GM12878 (cell line): ENCODE data around the gene RERE. TPM values are rescaled to one million over a fixed set of nuclear protein-coding genes. Genes with fewer than 3 reads are reported as not detected.

Experiments used
- ATAC-seq: fragments of 200-7000 bp; cut with Tn5 transposase; 3 replicates; pipeline ENCODE4 v1.9.1; 2020; ENCODE audit warnings: mild to moderate bottlenecking, moderate library complexity
- BruUV-seq: library from RNA; stranded (reverse); fragments of 400-500 nt; replicated peaks from 2 replicates; lab custom pipeline; 2021; lab: Mats Ljungman, UMichigan
- CTCF ChIA-PET: fragments of 300-600 bp; sonication (Branson Sonifier 250); formaldehyde crosslinking; extraction: SDS; loops from one replicate; lab custom pipeline; 2021; ENCODE audit warnings: inconsistent platforms; lab: Yijun Ruan, JAX
- POLR2A ChIA-PET: fragments of 350-600 bp; formaldehyde crosslinking; extraction: SDS; loops from one replicate; lab custom pipeline; 2021; ENCODE audit warnings: inconsistent platforms; lab: Charles Lee
- RAD21 ChIA-PET: fragments of 300-600 bp; sonication (Branson Sonifier 250); formaldehyde crosslinking; loops from one replicate; lab custom pipeline; 2023; ENCODE audit warnings: antibody characterized with exemption; ENCODE audit not compliant: unreplicated experiment; lab: Charles Lee
- SMC1A ChIA-PET: fragments of 300-600 bp; sonication (Branson Sonifier 250); formaldehyde crosslinking; loops from one replicate; lab custom pipeline; 2023; ENCODE audit not compliant: unreplicated experiment, uncharacterized antibody; lab: Charles Lee
- DNase-seq: peaks from one replicate; pipeline ENCODE4 v3.0.0-alpha.2; 2011; ENCODE audit warnings: low read depth, low spot score
- FAIRE-seq: peaks from 3 replicates; lab custom pipeline; 2011; peaks lifted over from hg19 to GRCh38; lab: Jason Lieb, UNC
- H2AFZ ChIP-seq: 2 replicates; pipeline ENCODE4 v1.6.0; 2011; ENCODE audit warnings: low read depth, low read length, control low read depth; ENCODE audit not compliant: control insufficient read depth
- H3K27ac ChIP-seq: 2 replicates; pipeline ENCODE4 v1.5.1; 2011; ENCODE audit warnings: control low read depth; ENCODE audit not compliant: control insufficient read depth, insufficient read depth
- H3K27me3 ChIP-seq, 2 experiments: replicated peaks in 1 of 2; 2 replicates each; pipeline versions ENCODE4 v1.6.0 to v1.6.1; 2011; ENCODE audit warnings: low read length in 1 of 2; ENCODE audit not compliant: control insufficient read depth in 2 of 2, insufficient read depth in 2 of 2
- H3K36me3 ChIP-seq, 2 experiments: 2 replicates each; pipeline ENCODE4 v1.5.1; 2011; ENCODE audit warnings: low read length in 1 of 2; ENCODE audit not compliant: control insufficient read depth in 2 of 2, insufficient read depth in 2 of 2
- H3K4me1 ChIP-seq: 2 replicates; pipeline ENCODE4 v1.6.1; 2011; ENCODE audit warnings: mild to moderate bottlenecking, low read length, moderate library complexity, mixed read lengths; ENCODE audit not compliant: control insufficient read depth, insufficient read depth
- H3K4me2 ChIP-seq: 2 replicates; pipeline ENCODE4 v1.6.0; 2011; ENCODE audit warnings: control low read depth; ENCODE audit not compliant: control insufficient read depth, insufficient read depth
- H3K4me3 ChIP-seq: fragments of 200-600 bp; sonication (generic); 2 replicates; pipeline ENCODE4 v1.5.1; 2016
- H3K79me2 ChIP-seq: 2 replicates; pipeline ENCODE4 v1.6.0; 2011; ENCODE audit warnings: low read length; ENCODE audit not compliant: control insufficient read depth, insufficient read depth
- H3K9ac ChIP-seq: 2 replicates; pipeline ENCODE4 v1.8.0; 2011; ENCODE audit warnings: low read length, control low read depth, mixed read lengths; ENCODE audit not compliant: control insufficient read depth, insufficient read depth
- H3K9me3 ChIP-seq: replicated peaks from 3 replicates; pipeline ENCODE4 v1.5.1; 2011; ENCODE audit warnings: mild to moderate bottlenecking, low read length; ENCODE audit not compliant: control insufficient read depth, insufficient read depth
- H4K20me1 ChIP-seq: 2 replicates; pipeline ENCODE4 v1.6.0; 2011; ENCODE audit not compliant: control insufficient read depth, insufficient read depth
- ATF7 ChIP-seq: fragments of 450-650 bp; IDR thresholded peaks from 2 replicates; pipeline ENCODE4 v1.6.1; 2016; ENCODE audit warnings: low read depth, mild to moderate bottlenecking
- CREM ChIP-seq: IDR thresholded peaks from 2 replicates; pipeline ENCODE4 v1.6.1; 2014; ENCODE audit warnings: antibody characterized with exemption, low read depth
- EED ChIP-seq: sonication (generic); IDR thresholded peaks from 2 replicates; pipeline ENCODE4 v1.6.1; 2016; ENCODE audit warnings: antibody characterized with exemption, low read depth
- EZH2 ChIP-seq: IDR thresholded peaks from 2 replicates; pipeline ENCODE4 v1.6.1; 2012; ENCODE audit warnings: low read depth, mild to moderate bottlenecking, control low read depth, inconsistent platforms, low read length, borderline replicate concordance; ENCODE audit not compliant: control insufficient read depth
- FOXM1 ChIP-seq: IDR thresholded peaks from 2 replicates; pipeline ENCODE4 v1.6.1; 2012; ENCODE audit warnings: low read depth, mild to moderate bottlenecking, inconsistent platforms, low read length, moderate library complexity
- GABPA ChIP-seq: IDR thresholded peaks from 2 replicates; pipeline ENCODE4 v1.6.1; 2014; ENCODE audit warnings: antibody characterized with exemption, low read depth, mild to moderate bottlenecking, inconsistent platforms
- MAX ChIP-seq: IDR thresholded peaks from 2 replicates; pipeline ENCODE4 v1.6.1; 2012; ENCODE audit warnings: low read depth, low read length, improper control_type of control experiment
- MTA2 ChIP-seq: fragments of 450-650 bp; IDR thresholded peaks from 2 replicates; pipeline ENCODE4 v1.6.1; 2016; ENCODE audit warnings: low read depth, mild to moderate bottlenecking, moderate library complexity
- NFYA ChIP-seq: IDR thresholded peaks from 2 replicates; pipeline ENCODE4 v1.6.1; 2011; ENCODE audit warnings: low read depth, mild to moderate bottlenecking, low read length, improper control_type of control experiment, borderline replicate concordance
- NKRF ChIP-seq: fragments of 450-650 bp; conservative IDR thresholded peaks from 2 replicates; pipeline ENCODE4 v1.6.1; 2017; ENCODE audit warnings: mild to moderate bottlenecking, moderate library complexity
- PAX5 ChIP-seq: IDR thresholded peaks from 2 replicates; pipeline ENCODE4 v1.6.1; 2011; ENCODE audit warnings: low read depth, low read length, borderline replicate concordance
- SUPT20H ChIP-seq: IDR thresholded peaks from 2 replicates; pipeline ENCODE4 v1.6.1; 2011; ENCODE audit warnings: low read depth, mild to moderate bottlenecking, low read length, moderate library complexity, borderline replicate concordance; ENCODE audit not compliant: control insufficient read depth
- YBX1 ChIP-seq: fragments of 450-650 bp; IDR thresholded peaks from 2 replicates; pipeline ENCODE4 v1.6.1; 2016; ENCODE audit warnings: antibody characterized with exemption
- ZBTB40 ChIP-seq: fragments of 450-650 bp; IDR thresholded peaks from 2 replicates; pipeline ENCODE4 v1.6.1; 2016; ENCODE audit warnings: mild to moderate bottlenecking, moderate library complexity, borderline replicate concordance
- ZNF622 ChIP-seq: fragments of 450-650 bp; IDR thresholded peaks from 2 replicates; pipeline ENCODE4 v1.6.1; 2017; ENCODE audit warnings: mild to moderate bottlenecking, inconsistent platforms
- ZSCAN29 ChIP-seq: fragments of 450-650 bp; IDR thresholded peaks from 2 replicates; pipeline ENCODE4 v1.6.1; 2017; ENCODE audit warnings: mild to moderate bottlenecking, moderate library complexity
- ZZZ3 ChIP-seq: IDR thresholded peaks from 2 replicates; pipeline ENCODE4 v1.6.1; 2011; ENCODE audit warnings: low read depth; ENCODE audit not compliant: control insufficient read depth, insufficient read length
- WGBS: methylation state at CpG from one replicate; pipeline ENCODE4 v1.1.6; 2016; ENCODE audit warnings: low lambda C conversion rate; ENCODE audit not compliant: insufficient replicate concordance, insufficient coverage; ENCODE audit errors: missing lambda C conversion rate; 5-methylcytosine and 5-hydroxymethylcytosine counted together
- in situ Hi-C: fragments of 300-500 bp; cut with MboI; formaldehyde crosslinking; loops from 9 replicates; pipeline ENCODE4 v1.14.3; 2018; ENCODE audit warnings: mixed read lengths
- intact Hi-C: fragments of 100-400 bp; cut with micrococcal nuclease; formaldehyde crosslinking; loops from one replicate; pipeline ENCODE4 v1.14.2; 2022; ENCODE audit not compliant: unreplicated experiment
- polyA plus RNA-seq, 11 experiments: library from polyadenylated mRNA; depleted of rRNA in 4 of 11; unstranded in 6 of 11; stranded (reverse) in 5 of 11; fragments of >200 nt; fragmentation: Nextera tagmentation in 4 of 11; fragmentation: Illumina TruSeq in 1 of 11; extraction: Ambion mirVana in 4 of 11; extraction: Trizol in 1 of 11; gene quantifications; 1 replicate in 1 of 11; 2 replicates in 10 of 11; pipeline versions ENCODE4 v1.2.1 to v1.2.3, GENCODE V29; 2011 to 2016; ENCODE audit warnings: inconsistent platforms in 2 of 11, missing spikeins in 2 of 11, low read depth in 1 of 11
- total RNA-seq, 4 experiments: library from RNA; depleted of rRNA in 3 of 4; stranded (reverse); fragments of >200 nt in 3 of 4; fragmentation: Illumina TruSeq in 1 of 4; extraction: Trizol in 1 of 4; gene quantifications; 2 replicates each; pipeline versions ENCODE4 v1.2.1 to v1.2.3, GENCODE V29; 2013 to 2021

Gene RERE
- total and polyA plus RNA-seq, 10 of the 15 experiments (the other 5 are each of a cell fraction or from before 2014, with no cell fraction given), result 5.2 to 60.5 (median 20.2) TPM

- FAIRE-seq (no peak), ATAC-seq (no peak)
- Histone ChIP-seq H2AFZ (no peak overlapping the region), H3K36me3 (no peaks in the 10 kb centered on the region), H3K27ac (no peak overlapping the region), H3K27me3 (no peaks in the 10 kb centered on the region), H3K9me3 (no peaks in the 10 kb centered on the region), H3K4me1 (peaks cover 2% of the 10 kb centered on the region; the same call in 1 of the 2 replicates), H3K9ac (no peak overlapping the region), H3K79me2 (peaks cover 1% of the 10 kb centered on the region; the same call in 1 of the 2 replicates), H3K4me3 (no peak overlapping the region)
- RAD21 ChIA-PET, result interaction anchor here (0.6 to 4.4 kb wide), 3 partner anchors 117 to 222 kb away, joined by 3 to 88 read pairs (median 4); no protein-coding TSS in a partner anchor
- intact Hi-C loops, result no loop called here
- 98% methylated on average over 3 of the region's 5 CpGs for WGBS
- CTCF ChIA-PET, result interaction anchor here (0.6 to 7.9 kb wide), 4 partner anchors 124 to 289 kb away, joined by 3 to 143 read pairs (median 31); no protein-coding TSS in a partner anchor
- BruUV-seq, result no TSS peak
- SMC1A ChIA-PET, result interaction anchor here (0.9 to 5.8 kb wide), 6 partner anchors 9 to 289 kb away, joined by 3 to 101 read pairs (median 17); no protein-coding TSS in a partner anchor
- no peak for TF ChIP-seq MTA2
- no peak for TF ChIP-seq ATF7
- no peak for TF ChIP-seq YBX1
- no peak for TF ChIP-seq CREM
- no peak for TF ChIP-seq NKRF
- TF ChIP-seq GABPA, result no peak
- TF ChIP-seq FOXM1, result no peak
- TF ChIP-seq SUPT20H, result no peak
- TF ChIP-seq ZSCAN29, result no peak
- TF ChIP-seq NFYA, result no peak
- no peak for TF ChIP-seq MAX
- no peak for TF ChIP-seq ZZZ3
- TF ChIP-seq ZNF622, result no peak
- no peak for TF ChIP-seq EZH2
- no peak for TF ChIP-seq PAX5
- TF ChIP-seq EED, result no peak
- no peak for TF ChIP-seq ZBTB40
- TF ChIP-seq, all 136 proteins: peak for 0
- no peak for DNase-seq
- in situ Hi-C loops, result no loop called here
- POLR2A ChIA-PET, result interaction anchor here (0.6 to 0.7 kb wide), 5 partner anchors 57 to 293 kb away, joined by 3 to 6 read pairs (median 3); no protein-coding TSS in a partner anchor
- H4K20me1 ChIP-seq, result no peaks in the 10 kb centered on the region
- no peak overlapping the region for H3K4me2 ChIP-seq
These were observed 33.6 kb upstream of the RERE start for GRCh38 chr1:8851060-8851459.
